CD4-positive, alpha-beta memory T cell (primary cell): ENCODE data around the gene CD96. TPM values are rescaled to one million over a fixed set of nuclear protein-coding genes. Genes with fewer than 3 reads are reported as not detected.
"Not testable (repeated sequence)": the region's sequence is repeated elsewhere in the genome, so short reads cannot be mapped to it uniquely, and the experiment has no call there.

Experiments
- CTCF ChIA-PET: fragments of 350-600 bp; sonication (Branson Sonifier 250); formaldehyde crosslinking; loops from one replicate; lab custom pipeline; 2021; ENCODE audit warnings: inconsistent platforms; ENCODE audit not compliant: partially characterized antibody; lab: Charles Lee
- POLR2A ChIA-PET: fragments of 350-600 bp; sonication (Branson Sonifier 250); formaldehyde crosslinking; loops from one replicate; lab custom pipeline; 2021; ENCODE audit not compliant: partially characterized antibody; lab: Charles Lee
- DNase-seq, 5 donors: peaks; one replicate each; pipeline versions ENCODE4 v3.0.0 to v3.0.0-alpha.2; 2020 to 2022; ENCODE audit warnings: mixed read lengths in 1 of 5
- H3K27ac ChIP-seq: one replicate; pipeline ENCODE4 v1.7.0; 2013; ENCODE audit warnings: low read depth, low read length
- H3K27me3 ChIP-seq: 2 replicates; pipeline ENCODE4 v1.7.0; 2013; ENCODE audit warnings: mild to moderate bottlenecking, low read length, moderate library complexity; ENCODE audit not compliant: insufficient read depth
- H3K36me3 ChIP-seq: 2 replicates; pipeline ENCODE4 v1.7.0; 2013; ENCODE audit warnings: mild to moderate bottlenecking, low read length, moderate library complexity; ENCODE audit not compliant: insufficient read depth
- H3K4me1 ChIP-seq: 2 replicates; pipeline ENCODE4 v1.7.0; 2013; ENCODE audit warnings: mild to moderate bottlenecking, low read length, moderate library complexity; ENCODE audit not compliant: insufficient read depth
- H3K4me3 ChIP-seq, 2 donors: one replicate each; pipeline ENCODE4 v1.7.0; 2013; ENCODE audit warnings: low read length in 2 of 2, mild to moderate bottlenecking in 1 of 2
- H3K9me3 ChIP-seq, 2 donors: one replicate each; pipeline ENCODE4 v1.7.0; 2013; ENCODE audit warnings: low read length in 2 of 2, control low read depth in 1 of 2; ENCODE audit not compliant: control insufficient read depth in 1 of 2
- H3K27ac Mint-ChIP-seq, 7 donors: one replicate each; pipeline ENCODE4 v1.8.0; 2020 to 2021; ENCODE audit warnings: mixed read lengths in 7 of 7, mild to moderate bottlenecking in 6 of 7, inconsistent platforms in 3 of 7, moderate library complexity in 3 of 7
- H3K27me3 Mint-ChIP-seq, 2 donors: one replicate each; pipeline ENCODE4 v1.8.0; 2020 to 2021; ENCODE audit warnings: mixed read lengths in 2 of 2
- H3K36me3 Mint-ChIP-seq, 2 donors: one replicate each; pipeline ENCODE4 v1.8.0; 2020 to 2021; ENCODE audit warnings: mixed read lengths in 2 of 2, inconsistent platforms in 1 of 2, mild to moderate bottlenecking in 1 of 2
- H3K4me1 Mint-ChIP-seq, 4 donors: one replicate each; pipeline ENCODE4 v1.8.0; 2020 to 2021; ENCODE audit warnings: mixed read lengths in 4 of 4, mild to moderate bottlenecking in 1 of 4
- H3K4me3 Mint-ChIP-seq, 8 donors: one replicate each; pipeline ENCODE4 v1.8.0; 2020 to 2021; ENCODE audit warnings: mixed read lengths in 8 of 8, mild to moderate bottlenecking in 7 of 8, moderate library complexity in 6 of 8, inconsistent platforms in 3 of 8
- H3K9me3 Mint-ChIP-seq, 8 donors: one replicate each; pipeline ENCODE4 v1.8.0; 2020 to 2021; ENCODE audit warnings: mixed read lengths in 8 of 8, mild to moderate bottlenecking in 5 of 8, inconsistent platforms in 3 of 8, moderate library complexity in 1 of 8
- intact Hi-C: fragments of 100-400 bp; cut with micrococcal nuclease; formaldehyde crosslinking; loops from one replicate; pipeline ENCODE4 v1.15.1; 2023
- polyA plus RNA-seq, 2 donors: library from polyadenylated mRNA; unstranded; fragments of 300-500 nt; fragmentation: Illumina TruSeq; gene quantifications; one replicate each; pipeline ENCODE4 v1.2.3, GENCODE V29; 2021
- total RNA-seq, 2 experiments: library from RNA; stranded (reverse); gene quantifications; one replicate each; pipeline ENCODE4 v1.2.3, GENCODE V29; 2021

The CD96 gene
- total and polyA plus RNA-seq, 4 experiments from 2014 or later, result 199 to 307 (median 222) TPM

- Histone ChIP-seq H3K27ac (no peak overlapping the region), H3K27me3 (no peaks in the 10 kb centered on the region), H3K36me3 (no peaks in the 10 kb centered on the region), H3K9me3 (no peaks in the 10 kb centered on the region), H3K4me1 (no peaks in the 10 kb centered on the region), H3K4me3 (no peak overlapping the region)
- POLR2A ChIA-PET, result no interaction called here
- Mint-ChIP-seq H3K27ac (no peak overlapping the region), H3K4me3 (no peak overlapping the region), H3K36me3 (no peaks in the 10 kb centered on the region), H3K9me3 (no peaks in the 10 kb centered on the region), H3K4me1 (peaks cover 0 to 2% (median under 1%) of the 10 kb centered on the region in 4 donors), H3K27me3 (no peaks in the 10 kb centered on the region)
- no peak for DNase-seq
- CTCF ChIA-PET, result no interaction called here
- intact Hi-C loops, result no loop called here
Measured at GRCh38 chr3:111517801-111518200, 24.2 kb upstream of the CD96 start.

GRCh38 chr3:111519178-111519855 is 22.7 kb upstream of the CD96 start:
- ChIA-PET POLR2A (no interaction called here), CTCF (no interaction called here)
- DNase-seq, result no peak
- Mint-ChIP-seq H3K4me3 (no peak overlapping the region), H3K36me3 (no peaks in the 10 kb centered on the region), H3K4me1 (peaks cover 0 to 2% (median under 1%) of the 10 kb centered on the region in 4 donors), H3K27ac (peak overlapping the region in 1 of 7 donors; percentile 44), H3K27me3 (no peaks in the 10 kb centered on the region), H3K9me3 (no peaks in the 10 kb centered on the region)
- Histone ChIP-seq H3K27ac (no peak overlapping the region), H3K27me3 (no peaks in the 10 kb centered on the region), H3K36me3 (no peaks in the 10 kb centered on the region), H3K4me3 (no peak overlapping the region), H3K9me3 (no peaks in the 10 kb centered on the region), H3K4me1 (no peaks in the 10 kb centered on the region)
- intact Hi-C loops, result no loop called here

DNA sequence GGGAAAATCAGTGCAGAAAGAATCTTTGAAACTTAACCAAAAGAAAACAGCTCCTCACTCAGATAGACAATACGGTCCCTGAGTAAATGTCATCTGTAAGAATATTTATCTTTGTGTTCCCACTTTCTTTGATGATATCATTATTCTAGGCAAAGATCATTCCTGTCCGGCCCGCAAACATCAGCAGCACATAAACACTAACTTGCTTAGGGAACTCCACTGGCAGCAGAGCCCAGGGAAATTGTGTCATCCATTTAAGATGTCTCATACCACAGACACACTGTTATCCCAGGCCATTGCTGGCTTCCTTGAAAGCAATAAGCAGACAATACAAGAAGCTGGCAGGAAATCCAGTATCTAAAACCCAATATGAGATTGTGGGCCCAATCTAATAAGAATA is 20.1 kb upstream of the CD96 start:
- H3K36me3 Mint-ChIP-seq, result no peaks in the 10 kb centered on the region
- H3K27ac ChIP-seq, result no peak overlapping the region
- H3K27ac Mint-ChIP-seq, result no peak overlapping the region
- POLR2A ChIA-PET, result no interaction called here
- DNase-seq, result no peak
- no peak overlapping the region for H3K4me3 Mint-ChIP-seq
- H3K27me3 ChIP-seq, result no peaks in the 10 kb centered on the region
- H3K4me1 Mint-ChIP-seq, result peaks cover 0 to 2% (median under 1%) of the 10 kb centered on the region in 4 donors
- no peaks in the 10 kb centered on the region for H3K4me1 ChIP-seq
- CTCF ChIA-PET, result no interaction called here
- intact Hi-C loops, result no loop called here
- H3K36me3 ChIP-seq, result no peaks in the 10 kb centered on the region
- H3K9me3 Mint-ChIP-seq, result peaks cover 0 to 4% (median 0%) of the 10 kb centered on the region in 8 donors
- no peaks in the 10 kb centered on the region for H3K27me3 Mint-ChIP-seq
- H3K4me3 ChIP-seq, result no peak overlapping the region
- no peaks in the 10 kb centered on the region for H3K9me3 ChIP-seq

- H3K27ac ChIP-seq, intact Hi-C loops, H3K27me3 ChIP-seq, DNase-seq, H3K27me3 Mint-ChIP-seq, H3K9me3 Mint-ChIP-seq, H3K36me3 ChIP-seq, H3K4me1 ChIP-seq, H3K4me3 Mint-ChIP-seq, H3K4me1 Mint-ChIP-seq, H3K36me3 Mint-ChIP-seq, POLR2A ChIA-PET, H3K9me3 ChIP-seq, H3K27ac Mint-ChIP-seq, H3K4me3 ChIP-seq: not testable (repeated sequence)
- CTCF ChIA-PET, result interaction anchor here (1.9 kb wide), 1 partner anchor 14 kb away, joined by 4 read pairs; no protein-coding TSS in a partner anchor
Measured at GRCh38 chr3:111524486-111524885, 17.5 kb upstream of the CD96 start.

GRCh38 chr3:111531446-111531845 is 10.6 kb upstream of the CD96 start:
- Mint-ChIP-seq H3K4me1 (peaks cover 2 to 11% (median 5%) of the 10 kb centered on the region in 4 donors), H3K9me3 (peaks cover 0 to 12% (median 3%) of the 10 kb centered on the region in 8 donors), H3K36me3 (peaks cover 2 to 3% of the 10 kb centered on the region in 2 donors), H3K27ac (no peak overlapping the region), H3K27me3 (no peaks in the 10 kb centered on the region), H3K4me3 (no peak overlapping the region)
- no peaks in the 10 kb centered on the region for H3K36me3 ChIP-seq
- ChIA-PET POLR2A (no interaction called here), CTCF (no interaction called here)
- no peaks in the 10 kb centered on the region for H3K4me1 ChIP-seq
- no peak overlapping the region for H3K4me3 ChIP-seq
- no peak for DNase-seq
- intact Hi-C loops, result no loop called here
- H3K27me3 ChIP-seq, result no peaks in the 10 kb centered on the region
- no peak overlapping the region for H3K27ac ChIP-seq
- H3K9me3 ChIP-seq, result no peaks in the 10 kb centered on the region

DNA sequence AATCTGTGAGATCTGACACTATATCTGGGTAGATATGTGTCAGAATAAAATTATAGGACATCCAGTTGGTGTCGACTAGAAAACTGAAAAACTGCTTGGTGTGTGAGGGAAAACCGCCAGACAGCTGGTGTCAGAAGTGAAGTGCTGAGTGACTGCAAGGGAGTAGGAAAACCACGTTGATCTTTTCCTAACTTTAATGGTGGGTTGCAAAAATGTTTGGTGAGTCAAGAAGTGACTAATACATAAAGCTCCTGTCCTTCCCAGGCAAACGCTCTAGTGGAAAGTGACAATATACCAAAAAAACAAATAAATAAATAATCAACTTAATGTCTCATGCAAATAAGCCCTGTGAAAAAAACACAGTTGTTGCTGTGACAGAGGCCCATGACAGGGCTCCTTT is 7.3 kb upstream of the CD96 start:
- CTCF ChIA-PET, result no interaction called here
- Histone ChIP-seq H3K36me3 (no peaks in the 10 kb centered on the region), H3K9me3 (no peaks in the 10 kb centered on the region), H3K4me3 (no peak overlapping the region), H3K4me1 (peaks cover 17% of the 10 kb centered on the region), H3K27ac (no peak overlapping the region), H3K27me3 (no peaks in the 10 kb centered on the region)
- Mint-ChIP-seq H3K9me3 (peaks cover 0 to 4% (median 3%) of the 10 kb centered on the region in 8 donors), H3K4me1 (peaks cover 11 to 31% (median 20%) of the 10 kb centered on the region in 4 donors), H3K4me3 (no peak overlapping the region), H3K27ac (peak overlapping the region in 2 of 7 donors; percentile 56 to 94), H3K36me3 (peaks cover 2 to 3% of the 10 kb centered on the region in 2 donors), H3K27me3 (no peaks in the 10 kb centered on the region)
- intact Hi-C loops, result loop anchor here (5.0 kb wide), 1 partner anchor 322 kb away; no protein-coding TSS in a partner anchor
- POLR2A ChIA-PET, result no interaction called here
- no peak for DNase-seq

DNA sequence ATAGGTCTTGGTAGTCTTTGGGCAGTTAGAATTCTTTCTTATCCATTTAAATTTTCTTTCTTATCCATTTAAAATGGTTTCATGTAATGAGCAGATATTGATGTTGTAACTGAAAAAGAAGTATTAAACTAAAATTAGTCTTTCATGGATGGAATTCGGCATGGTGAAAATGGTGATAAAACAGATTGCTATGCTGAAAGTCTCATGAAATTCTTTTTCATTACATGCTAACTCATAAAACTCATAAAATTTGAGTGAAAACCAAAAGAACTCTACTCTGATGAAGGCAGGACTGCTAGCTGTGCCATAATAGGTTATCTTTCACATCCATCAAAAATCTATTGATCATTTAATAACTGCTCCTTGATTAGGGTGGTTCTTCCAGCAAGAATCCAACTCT is 3.9 kb upstream of the CD96 start:
- Histone ChIP-seq H3K36me3 (no peaks in the 10 kb centered on the region), H3K27me3 (no peaks in the 10 kb centered on the region), H3K9me3 (no peaks in the 10 kb centered on the region), H3K27ac (no peak overlapping the region), H3K4me1 (peaks cover 40% of the 10 kb centered on the region), H3K4me3 (no peak overlapping the region)
- no peak for DNase-seq
- POLR2A ChIA-PET, result interaction anchor here (1.4 to 4.1 kb wide), 4 partner anchors 10 to 469 kb away, joined by 5 to 16 read pairs (median 6); no protein-coding TSS in a partner anchor
- peaks cover 0 to 10% of the 10 kb centered on the region in 2 donors for H3K36me3 Mint-ChIP-seq
- peak overlapping the region in 2 of 8 donors; percentile 73 to 87 for H3K4me3 Mint-ChIP-seq
- no peaks in the 10 kb centered on the region for H3K9me3 Mint-ChIP-seq
- intact Hi-C loops, result loop anchor here (5.0 kb wide), 1 partner anchor 326 kb away; no protein-coding TSS in a partner anchor
- no peaks in the 10 kb centered on the region for H3K27me3 Mint-ChIP-seq
- peak overlapping the region in 6 of 7 donors; percentile 1 to 96 (median 85) for H3K27ac Mint-ChIP-seq
- CTCF ChIA-PET, result interaction anchor here (0.6 to 1.4 kb wide), 2 partner anchors 14 to 532 kb away, joined by 4 read pairs; no protein-coding TSS in a partner anchor
- H3K4me1 Mint-ChIP-seq, result peaks cover 11 to 56% (median 37%) of the 10 kb centered on the region in 4 donors
